GM12878 (cell line): Measurements from ENCODE around the gene CD151. TPM values are rescaled to one million over a fixed set of nuclear protein-coding genes. Genes with fewer than 3 reads are reported as not detected.

ENCODE experiments used
- BMI1 ChIP-seq: fragments of 450-650 bp; IDR thresholded peaks from 2 replicates; pipeline ENCODE4 v1.6.1; 2016; ENCODE audit warnings: mild to moderate bottlenecking, moderate library complexity, borderline replicate concordance
- CREB1 ChIP-seq: IDR thresholded peaks from 2 replicates; pipeline ENCODE4 v1.6.1; 2012; ENCODE audit warnings: low read depth, mild to moderate bottlenecking, inconsistent platforms
- DPF2 ChIP-seq: fragments of 450-650 bp; IDR thresholded peaks from 2 replicates; pipeline ENCODE4 v1.6.1; 2017; ENCODE audit warnings: mild to moderate bottlenecking
- FOXM1 ChIP-seq: IDR thresholded peaks from 2 replicates; pipeline ENCODE4 v1.6.1; 2012; ENCODE audit warnings: low read depth, mild to moderate bottlenecking, inconsistent platforms, low read length, moderate library complexity
- HDAC6 ChIP-seq: fragments of 200-600 bp; sonication (generic); IDR thresholded peaks from one replicate; pipeline ENCODE4 v1.8.0; 2017; ENCODE audit warnings: antibody characterized with exemption; ENCODE audit not compliant: unreplicated experiment
- IKZF1 ChIP-seq: fragments of 450-650 bp; conservative IDR thresholded peaks from 2 replicates; pipeline ENCODE4 v1.6.1; 2017; ENCODE audit warnings: antibody characterized with exemption, mild to moderate bottlenecking
- JUNB ChIP-seq: IDR thresholded peaks from 2 replicates; pipeline ENCODE4 v1.6.1; 2016; ENCODE audit warnings: antibody characterized with exemption, mild to moderate bottlenecking
- MEF2B ChIP-seq: fragments of 450-650 bp; IDR thresholded peaks from 2 replicates; pipeline ENCODE4 v1.6.1; 2018; ENCODE audit warnings: mild to moderate bottlenecking, moderate library complexity; ENCODE audit not compliant: partially characterized antibody, poor library complexity, severe bottlenecking
- NBN ChIP-seq: fragments of 450-650 bp; IDR thresholded peaks from 2 replicates; pipeline ENCODE4 v1.6.1; 2016
- NFYA ChIP-seq: IDR thresholded peaks from 2 replicates; pipeline ENCODE4 v1.6.1; 2011; ENCODE audit warnings: low read depth, mild to moderate bottlenecking, low read length, improper control_type of control experiment, borderline replicate concordance
- NR2C2 ChIP-seq: IDR thresholded peaks from 2 replicates; pipeline ENCODE4 v1.6.1; 2011; ENCODE audit warnings: borderline replicate concordance, low read depth; ENCODE audit not compliant: control insufficient read depth, insufficient read length
- PML ChIP-seq: IDR thresholded peaks from 2 replicates; pipeline ENCODE4 v1.6.1; 2012; ENCODE audit warnings: low read length, inconsistent platforms
- RAD51 ChIP-seq: fragments of 450-650 bp; IDR thresholded peaks from 2 replicates; pipeline ENCODE4 v1.6.1; 2016; ENCODE audit warnings: moderate library complexity, mild to moderate bottlenecking, inconsistent platforms
- RB1 ChIP-seq: fragments of 450-650 bp; formaldehyde crosslinking; IDR thresholded peaks from 2 replicates; pipeline ENCODE4 v1.6.1; 2017; ENCODE audit warnings: mild to moderate bottlenecking, borderline replicate concordance
- SPI1 ChIP-seq: IDR thresholded peaks from 2 replicates; pipeline ENCODE4 v1.6.1; 2011; ENCODE audit warnings: low read depth, mild to moderate bottlenecking, low read length, moderate library complexity, borderline replicate concordance; ENCODE audit not compliant: insufficient read depth
- SUPT20H ChIP-seq: IDR thresholded peaks from 2 replicates; pipeline ENCODE4 v1.6.1; 2011; ENCODE audit warnings: low read depth, mild to moderate bottlenecking, low read length, moderate library complexity, borderline replicate concordance; ENCODE audit not compliant: control insufficient read depth
- TAF1 ChIP-seq: IDR thresholded peaks from 2 replicates; pipeline ENCODE4 v1.6.1; 2011; ENCODE audit warnings: mild to moderate bottlenecking, low read depth, low read length, borderline replicate concordance
- TARDBP ChIP-seq: IDR thresholded peaks from 2 replicates; pipeline ENCODE4 v1.6.1; 2016; ENCODE audit warnings: borderline replicate concordance
- ZBED1 ChIP-seq: IDR thresholded peaks from 2 replicates; pipeline ENCODE4 v1.6.1; 2016; ENCODE audit warnings: borderline replicate concordance
- polyA plus RNA-seq, 11 experiments: library from polyadenylated mRNA; depleted of rRNA in 4 of 11; unstranded in 6 of 11; stranded (reverse) in 5 of 11; fragments of >200 nt; fragmentation: Nextera tagmentation in 4 of 11; fragmentation: Illumina TruSeq in 1 of 11; extraction: Ambion mirVana in 4 of 11; extraction: Trizol in 1 of 11; gene quantifications; 1 replicate in 1 of 11; 2 replicates in 10 of 11; pipeline versions ENCODE4 v1.2.1 to v1.2.3, GENCODE V29; 2011 to 2016; ENCODE audit warnings: inconsistent platforms in 2 of 11, missing spikeins in 2 of 11, low read depth in 1 of 11
- total RNA-seq, 4 experiments: library from RNA; depleted of rRNA in 3 of 4; stranded (reverse); fragments of >200 nt in 3 of 4; fragmentation: Illumina TruSeq in 1 of 4; extraction: Trizol in 1 of 4; gene quantifications; 2 replicates each; pipeline versions ENCODE4 v1.2.1 to v1.2.3, GENCODE V29; 2013 to 2021
- TF ChIP-seq, protein P1 (sequence below): IDR thresholded peaks from 2 replicates; pipeline ENCODE4 v1.6.1; 2012; ENCODE audit warnings: low read depth, low read length, improper control_type of control experiment
- TF ChIP-seq, protein P2 (sequence below): IDR thresholded peaks from 2 replicates; pipeline ENCODE4 v1.6.1; 2012; ENCODE audit warnings: low read depth, low read length, improper control_type of control experiment
- TF ChIP-seq, protein P3 (sequence below): fragments of 450-650 bp; IDR thresholded peaks from 2 replicates; pipeline ENCODE4 v1.6.1; 2017; ENCODE audit warnings: low read depth, mild to moderate bottlenecking, moderate library complexity
- TF ChIP-seq, protein P4 (sequence below): fragments of 450-650 bp; formaldehyde crosslinking; IDR thresholded peaks from 2 replicates; pipeline ENCODE4 v1.4.0; 2020; ENCODE audit warnings: mild to moderate bottlenecking, moderate library complexity
- TF ChIP-seq, protein P5 (sequence below): IDR thresholded peaks from 2 replicates; pipeline ENCODE4 v1.6.1; 2012; ENCODE audit warnings: low read depth, low read length, improper control_type of control experiment

The CD151 gene
- total and polyA plus RNA-seq, 10 of the 15 experiments (the other 5 are each of a cell fraction or from before 2014, with no cell fraction given), result 0.52 to 41.7 (median 14.7) TPM

DNA sequence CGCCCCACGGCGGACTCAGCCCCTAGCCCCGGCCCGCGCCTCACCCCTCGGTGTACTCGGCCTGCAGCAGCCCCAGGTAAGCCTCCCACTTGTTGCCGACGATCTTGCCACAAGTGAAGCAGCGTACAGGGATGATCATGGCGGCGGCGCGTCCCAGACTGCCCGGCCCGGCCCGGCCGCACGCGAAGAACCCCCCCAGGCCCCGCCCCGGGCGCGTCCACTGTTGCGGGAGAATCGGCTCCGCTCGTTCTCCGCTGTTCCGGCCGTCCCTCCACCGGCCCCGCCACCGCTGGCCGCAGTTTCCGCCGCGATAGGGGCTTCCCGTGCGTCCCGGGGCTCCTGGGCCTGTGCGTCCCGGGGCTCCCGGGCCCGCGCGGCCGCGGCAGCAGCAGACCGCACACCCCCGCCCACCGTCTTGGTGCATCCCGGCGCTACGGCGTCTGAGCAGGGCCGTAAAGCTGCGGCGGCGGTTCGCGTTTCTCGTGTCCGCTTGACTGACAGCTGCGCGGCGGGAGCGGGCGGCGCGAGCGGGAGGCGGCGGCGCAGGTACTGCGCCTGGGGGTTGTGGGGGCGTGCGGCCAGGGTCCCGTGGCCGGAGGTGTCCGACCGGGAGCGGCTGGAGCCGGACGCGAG lies 9.7 kb downstream of the CD151 start, which contains the start of the genes POLR2L and TSPAN4 (continued):
- TF ChIP-seq NFYA (no peak), FOXM1 (no peak), IKZF1 (peak; percentile 99), BMI1 (no peak), DPF2 (peak; percentile 97), TARDBP (no peak), NBN (no peak), JUNB (no peak), SUPT20H (no peak), CREB1 (0 out of 2 replicates have a peak, but pooled peaks have one; percentile 11), HDAC6 (peak; percentile 85), ZBED1 (no peak), SPI1 (no peak), PML (no peak; the same call in 1 of the 2 replicates), NR2C2 (no peak), TAF1 (peak; percentile 95), MEF2B (peak; percentile 41), RAD51 (no peak), RB1 (peak; percentile 98; the same call in 1 of the 2 replicates)
- TF ChIP-seq, protein P1, sequence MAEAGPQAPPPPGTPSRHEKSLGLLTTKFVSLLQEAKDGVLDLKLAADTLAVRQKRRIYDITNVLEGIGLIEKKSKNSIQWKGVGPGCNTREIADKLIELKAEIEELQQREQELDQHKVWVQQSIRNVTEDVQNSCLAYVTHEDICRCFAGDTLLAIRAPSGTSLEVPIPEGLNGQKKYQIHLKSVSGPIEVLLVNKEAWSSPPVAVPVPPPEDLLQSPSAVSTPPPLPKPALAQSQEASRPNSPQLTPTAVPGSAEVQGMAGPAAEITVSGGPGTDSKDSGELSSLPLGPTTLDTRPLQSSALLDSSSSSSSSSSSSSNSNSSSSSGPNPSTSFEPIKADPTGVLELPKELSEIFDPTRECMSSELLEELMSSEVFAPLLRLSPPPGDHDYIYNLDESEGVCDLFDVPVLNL, result peak; percentile 36; the same call in 1 of the 2 replicates
- TF ChIP-seq, protein P2, sequence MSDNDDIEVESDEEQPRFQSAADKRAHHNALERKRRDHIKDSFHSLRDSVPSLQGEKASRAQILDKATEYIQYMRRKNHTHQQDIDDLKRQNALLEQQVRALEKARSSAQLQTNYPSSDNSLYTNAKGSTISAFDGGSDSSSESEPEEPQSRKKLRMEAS, result peak; percentile 90
- TF ChIP-seq, protein P3, sequence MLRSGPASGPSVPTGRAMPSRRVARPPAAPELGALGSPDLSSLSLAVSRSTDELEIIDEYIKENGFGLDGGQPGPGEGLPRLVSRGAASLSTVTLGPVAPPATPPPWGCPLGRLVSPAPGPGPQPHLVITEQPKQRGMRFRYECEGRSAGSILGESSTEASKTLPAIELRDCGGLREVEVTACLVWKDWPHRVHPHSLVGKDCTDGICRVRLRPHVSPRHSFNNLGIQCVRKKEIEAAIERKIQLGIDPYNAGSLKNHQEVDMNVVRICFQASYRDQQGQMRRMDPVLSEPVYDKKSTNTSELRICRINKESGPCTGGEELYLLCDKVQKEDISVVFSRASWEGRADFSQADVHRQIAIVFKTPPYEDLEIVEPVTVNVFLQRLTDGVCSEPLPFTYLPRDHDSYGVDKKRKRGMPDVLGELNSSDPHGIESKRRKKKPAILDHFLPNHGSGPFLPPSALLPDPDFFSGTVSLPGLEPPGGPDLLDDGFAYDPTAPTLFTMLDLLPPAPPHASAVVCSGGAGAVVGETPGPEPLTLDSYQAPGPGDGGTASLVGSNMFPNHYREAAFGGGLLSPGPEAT, result peak; percentile 98
- TF ChIP-seq, protein P4, sequence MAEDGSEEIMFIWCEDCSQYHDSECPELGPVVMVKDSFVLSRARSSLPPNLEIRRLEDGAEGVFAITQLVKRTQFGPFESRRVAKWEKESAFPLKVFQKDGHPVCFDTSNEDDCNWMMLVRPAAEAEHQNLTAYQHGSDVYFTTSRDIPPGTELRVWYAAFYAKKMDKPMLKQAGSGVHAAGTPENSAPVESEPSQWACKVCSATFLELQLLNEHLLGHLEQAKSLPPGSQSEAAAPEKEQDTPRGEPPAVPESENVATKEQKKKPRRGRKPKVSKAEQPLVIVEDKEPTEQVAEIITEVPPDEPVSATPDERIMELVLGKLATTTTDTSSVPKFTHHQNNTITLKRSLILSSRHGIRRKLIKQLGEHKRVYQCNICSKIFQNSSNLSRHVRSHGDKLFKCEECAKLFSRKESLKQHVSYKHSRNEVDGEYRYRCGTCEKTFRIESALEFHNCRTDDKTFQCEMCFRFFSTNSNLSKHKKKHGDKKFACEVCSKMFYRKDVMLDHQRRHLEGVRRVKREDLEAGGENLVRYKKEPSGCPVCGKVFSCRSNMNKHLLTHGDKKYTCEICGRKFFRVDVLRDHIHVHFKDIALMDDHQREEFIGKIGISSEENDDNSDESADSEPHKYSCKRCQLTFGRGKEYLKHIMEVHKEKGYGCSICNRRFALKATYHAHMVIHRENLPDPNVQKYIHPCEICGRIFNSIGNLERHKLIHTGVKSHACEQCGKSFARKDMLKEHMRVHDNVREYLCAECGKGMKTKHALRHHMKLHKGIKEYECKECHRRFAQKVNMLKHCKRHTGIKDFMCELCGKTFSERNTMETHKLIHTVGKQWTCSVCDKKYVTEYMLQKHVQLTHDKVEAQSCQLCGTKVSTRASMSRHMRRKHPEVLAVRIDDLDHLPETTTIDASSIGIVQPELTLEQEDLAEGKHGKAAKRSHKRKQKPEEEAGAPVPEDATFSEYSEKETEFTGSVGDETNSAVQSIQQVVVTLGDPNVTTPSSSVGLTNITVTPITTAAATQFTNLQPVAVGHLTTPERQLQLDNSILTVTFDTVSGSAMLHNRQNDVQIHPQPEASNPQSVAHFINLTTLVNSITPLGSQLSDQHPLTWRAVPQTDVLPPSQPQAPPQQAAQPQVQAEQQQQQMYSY (CRISPR knock-in tag), result no peak
- TF ChIP-seq, protein P5, sequence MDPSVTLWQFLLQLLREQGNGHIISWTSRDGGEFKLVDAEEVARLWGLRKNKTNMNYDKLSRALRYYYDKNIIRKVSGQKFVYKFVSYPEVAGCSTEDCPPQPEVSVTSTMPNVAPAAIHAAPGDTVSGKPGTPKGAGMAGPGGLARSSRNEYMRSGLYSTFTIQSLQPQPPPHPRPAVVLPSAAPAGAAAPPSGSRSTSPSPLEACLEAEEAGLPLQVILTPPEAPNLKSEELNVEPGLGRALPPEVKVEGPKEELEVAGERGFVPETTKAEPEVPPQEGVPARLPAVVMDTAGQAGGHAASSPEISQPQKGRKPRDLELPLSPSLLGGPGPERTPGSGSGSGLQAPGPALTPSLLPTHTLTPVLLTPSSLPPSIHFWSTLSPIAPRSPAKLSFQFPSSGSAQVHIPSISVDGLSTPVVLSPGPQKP, result no peak; the same call in 1 of the 2 replicates
